Tibial artery (tissue), 4 donors: ENCODE results near the gene UAP1.

Source experiments
- DNase-seq, 2 donors: peaks; one replicate each; pipeline ENCODE4 v3.0.0-alpha.2; 2019
- H3K27ac ChIP-seq, 2 donors: fragments of 200-600 bp; sonication (generic) in 1 of 2; 1 replicate in 1 of 2; 2 replicates in 1 of 2; pipeline ENCODE4 v1.5.1; 2018 to 2019; ENCODE audit warnings: mild to moderate bottlenecking in 1 of 2
- H3K27me3 ChIP-seq, 2 donors: fragments of 200-600 bp; sonication (generic) in 1 of 2; one replicate each; pipeline versions ENCODE4 v1.5.1 to v1.6.0; 2016 to 2019
- H3K36me3 ChIP-seq, 3 donors: fragments of 200-600 bp; sonication (generic) in 2 of 3; one replicate each; pipeline ENCODE4 v1.5.1; 2016 to 2019; ENCODE audit warnings: mild to moderate bottlenecking in 2 of 3
- H3K4me1 ChIP-seq, 4 donors: fragments of 200-600 bp; sonication (generic) in 2 of 4; 1 replicate in 3 of 4; 2 replicates in 1 of 4; pipeline ENCODE4 v1.5.1; 2016 to 2019
- H3K4me3 ChIP-seq, 2 donors: fragments of 200-600 bp; sonication (generic) in 1 of 2; 1 replicate in 1 of 2; 2 replicates in 1 of 2; pipeline ENCODE4 v1.5.1; 2018 to 2019; ENCODE audit warnings: mild to moderate bottlenecking in 2 of 2
- H3K9me3 ChIP-seq, 3 donors: fragments of 200-600 bp; sonication (generic) in 1 of 3; one replicate each; pipeline ENCODE4 v1.5.1; 2016 to 2019
- intact Hi-C: fragments of 100-400 bp; cut with DNase I; formaldehyde crosslinking; loops from one replicate; pipeline ENCODE4 v1.15.0; 2023; ENCODE audit warnings: low total_unique reads
- TF ChIP-seq, protein P1 (sequence below), 2 experiments: fragments of 200-600 bp in 1 of 2; fragments of 450-650 bp in 1 of 2; IDR thresholded peaks; one replicate each; pipeline ENCODE4 v1.5.1; 2017 to 2019; ENCODE audit warnings: antibody characterized with exemption in 2 of 2, mild to moderate bottlenecking in 1 of 2, moderate library complexity in 1 of 2

Gene UAP1

GRCh38 chr1:162617513-162617912, 56.0 kb downstream of the UAP1 start:
- intact Hi-C loops: loop anchor here (10.0 kb wide), 1 partner anchor 157 kb away; no protein-coding TSS in a partner anchor
- Histone ChIP-seq H3K27me3 (no peaks in the 10 kb centered on the region), H3K9me3 (no peaks in the 10 kb centered on the region), H3K4me1 (peaks cover 0 to 15% (median 12%) of the 10 kb centered on the region in 4 donors), H3K36me3 (no peaks in the 10 kb centered on the region), H3K4me3 (no peak overlapping the region), H3K27ac (no peak overlapping the region)
- TF ChIP-seq, protein P1, sequence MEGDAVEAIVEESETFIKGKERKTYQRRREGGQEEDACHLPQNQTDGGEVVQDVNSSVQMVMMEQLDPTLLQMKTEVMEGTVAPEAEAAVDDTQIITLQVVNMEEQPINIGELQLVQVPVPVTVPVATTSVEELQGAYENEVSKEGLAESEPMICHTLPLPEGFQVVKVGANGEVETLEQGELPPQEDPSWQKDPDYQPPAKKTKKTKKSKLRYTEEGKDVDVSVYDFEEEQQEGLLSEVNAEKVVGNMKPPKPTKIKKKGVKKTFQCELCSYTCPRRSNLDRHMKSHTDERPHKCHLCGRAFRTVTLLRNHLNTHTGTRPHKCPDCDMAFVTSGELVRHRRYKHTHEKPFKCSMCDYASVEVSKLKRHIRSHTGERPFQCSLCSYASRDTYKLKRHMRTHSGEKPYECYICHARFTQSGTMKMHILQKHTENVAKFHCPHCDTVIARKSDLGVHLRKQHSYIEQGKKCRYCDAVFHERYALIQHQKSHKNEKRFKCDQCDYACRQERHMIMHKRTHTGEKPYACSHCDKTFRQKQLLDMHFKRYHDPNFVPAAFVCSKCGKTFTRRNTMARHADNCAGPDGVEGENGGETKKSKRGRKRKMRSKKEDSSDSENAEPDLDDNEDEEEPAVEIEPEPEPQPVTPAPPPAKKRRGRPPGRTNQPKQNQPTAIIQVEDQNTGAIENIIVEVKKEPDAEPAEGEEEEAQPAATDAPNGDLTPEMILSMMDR (IDR thresholded peaks at IDR 0.05): no peak
- DNase-seq: no peak

DNA sequence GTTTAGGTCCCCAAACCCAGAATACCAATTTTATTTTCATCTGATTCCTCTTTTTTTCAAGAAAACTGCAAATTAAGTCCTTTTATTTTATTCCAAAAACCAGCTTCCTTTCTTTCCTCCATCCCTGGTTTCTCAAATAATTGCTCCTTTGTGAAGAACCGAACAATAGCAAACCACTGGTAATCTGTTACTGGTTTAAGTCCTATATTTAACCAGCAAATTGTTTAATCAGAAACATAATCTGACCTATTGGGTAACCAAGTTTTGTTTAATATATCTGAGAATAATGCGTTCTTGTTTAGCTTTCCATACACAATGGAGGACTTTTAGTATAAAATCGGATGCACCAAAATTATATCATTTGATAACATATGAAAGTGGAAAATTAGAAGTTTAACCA, 57.6 kb downstream of the UAP1 start:
- intact Hi-C loops: loop anchor here (10.0 kb wide), 1 partner anchor 156 kb away; no protein-coding TSS in a partner anchor
- Histone ChIP-seq H3K4me1 (no peaks in the 10 kb centered on the region), H3K4me3 (no peak overlapping the region), H3K27ac (no peak overlapping the region), H3K9me3 (no peaks in the 10 kb centered on the region), H3K36me3 (no peaks in the 10 kb centered on the region), H3K27me3 (no peaks in the 10 kb centered on the region)
- no peak for DNase-seq
- TF ChIP-seq, protein P1 (IDR thresholded peaks at IDR 0.05): no peak

- intact Hi-C loops: no loop called here
Measured at GRCh38 chr1:162621256-162621655, 59.7 kb downstream of the UAP1 start.

DNA sequence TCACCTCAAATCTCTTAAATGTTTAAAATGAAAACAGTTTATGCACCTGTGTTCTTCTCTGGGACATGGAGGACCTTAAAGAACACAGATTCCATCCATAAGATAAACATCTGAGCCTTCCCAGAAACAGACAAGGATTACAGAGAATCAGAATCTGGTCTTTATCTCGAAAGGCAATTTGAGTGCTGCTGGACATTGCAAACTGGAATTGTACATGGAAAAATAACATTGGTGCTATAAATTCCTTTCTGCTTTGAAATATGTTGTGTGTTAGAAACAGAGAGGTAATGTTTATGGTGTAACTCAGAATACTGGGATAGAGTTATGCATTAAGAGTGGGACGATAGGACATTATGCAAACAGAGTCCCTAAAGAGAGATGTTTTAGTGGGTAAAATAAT, 64.2 kb downstream of the UAP1 start:
- no peaks in the 10 kb centered on the region for H3K9me3 ChIP-seq
- DNase-seq: no peak
- H3K4me1 ChIP-seq: peaks cover 0 to 25% (median 5%) of the 10 kb centered on the region in 4 donors
- no peaks in the 10 kb centered on the region for H3K36me3 ChIP-seq
- H3K27ac ChIP-seq: peak overlapping the region in 1 of 2 donors; percentile 68
- TF ChIP-seq, protein P1 (IDR thresholded peaks at IDR 0.05): no peak
- no peak overlapping the region for H3K4me3 ChIP-seq
- intact Hi-C loops: no loop called here
- H3K27me3 ChIP-seq: no peaks in the 10 kb centered on the region

More at GRCh38 chr1:162621256-162621655, 59.7 kb downstream of the UAP1 start:
- Histone ChIP-seq H3K27me3 (no peaks in the 10 kb centered on the region), H3K9me3 (no peaks in the 10 kb centered on the region), H3K4me1 (peaks cover 0 to 7% (median under 1%) of the 10 kb centered on the region in 4 donors), H3K27ac (no peak overlapping the region), H3K4me3 (no peak overlapping the region), H3K36me3 (no peaks in the 10 kb centered on the region)
- DNase-seq: no peak
- TF ChIP-seq, protein P1 (IDR thresholded peaks at IDR 0.05): no peak

DNA sequence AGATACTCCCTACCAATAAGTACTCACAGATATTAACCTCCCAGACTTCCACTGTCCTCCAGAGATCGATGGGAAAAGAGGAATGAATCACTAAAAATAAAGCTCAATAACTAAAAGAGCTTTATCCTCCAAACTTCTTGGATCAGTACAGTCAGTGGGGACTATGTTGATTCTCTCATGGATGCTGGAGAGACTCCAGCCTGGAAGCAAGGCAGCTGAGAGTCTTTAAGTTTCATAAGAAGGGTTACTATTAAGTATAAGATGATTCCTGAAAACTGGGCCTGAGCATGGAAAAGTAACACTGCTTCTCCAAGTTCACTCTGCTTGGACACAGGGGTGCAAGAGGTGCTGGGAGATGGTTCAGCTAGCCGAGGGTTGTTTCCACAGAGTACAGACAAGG, 64.6 kb downstream of the UAP1 start:
- Histone ChIP-seq H3K27ac (peak overlapping the region; percentile 63 to 68), H3K4me3 (peak overlapping the region in 1 of 2 donors; percentile 38), H3K27me3 (no peaks in the 10 kb centered on the region), H3K36me3 (no peaks in the 10 kb centered on the region), H3K4me1 (peaks cover 0 to 29% (median 8%) of the 10 kb centered on the region in 4 donors), H3K9me3 (no peaks in the 10 kb centered on the region)
- intact Hi-C loops: no loop called here
- TF ChIP-seq, protein P1 (IDR thresholded peaks at IDR 0.05): no peak
- DNase-seq: no peak

DNA sequence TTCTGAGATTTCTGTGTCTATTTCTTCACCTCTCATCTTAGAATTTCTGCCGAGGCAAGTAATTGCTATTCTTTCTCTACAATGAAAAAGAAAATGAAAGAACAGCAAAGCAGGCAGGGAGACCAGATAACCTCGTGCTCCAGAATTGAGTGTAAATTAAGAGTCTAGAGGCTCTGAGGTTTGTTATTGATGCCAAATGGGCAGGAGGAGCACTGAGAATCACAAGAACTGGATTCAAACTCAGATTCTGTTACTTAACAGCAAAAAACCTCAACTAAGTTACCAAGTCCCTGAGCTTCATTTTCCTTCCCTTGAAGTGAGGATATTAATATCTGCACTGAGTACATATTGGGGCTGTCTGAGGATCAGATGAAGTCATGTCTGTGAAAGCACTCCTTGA, 65.2 kb downstream of the UAP1 start:
- H3K4me3 ChIP-seq: peak overlapping the region; percentile 31 to 38
- no peak for DNase-seq
- no peaks in the 10 kb centered on the region for H3K9me3 ChIP-seq
- H3K27ac ChIP-seq: peak overlapping the region; percentile 63 to 68
- intact Hi-C loops: no loop called here
- H3K4me1 ChIP-seq: peaks cover 0 to 36% (median 11%) of the 10 kb centered on the region in 4 donors
- no peaks in the 10 kb centered on the region for H3K36me3 ChIP-seq
- no peaks in the 10 kb centered on the region for H3K27me3 ChIP-seq
- TF ChIP-seq, protein P1 (IDR thresholded peaks at IDR 0.05): no peak
